Measurements from ENCODE around the gene MCTP1.

- no peak for TF ChIP-seq EZH2 (IDR thresholded peaks at IDR 0.05; ENCODE audit: insufficient read depth, poor library complexity, severe bottlenecking)
- no peak for TF ChIP-seq EZH2phosphoT487 (IDR thresholded peaks at IDR 0.05; ENCODE audit: insufficient read depth, low read depth)
These were observed 264.5 kb downstream of the MCTP1 start for GRCh38 chr5:95020345-95020744.

Measured in GM23248 (cell line).